GM23248 (cell line): ENCODE data around the gene FAM90A1.
"Not testable (repeated sequence)": the region's sequence is repeated elsewhere in the genome, so short reads cannot be mapped to it uniquely, and the experiment has no call there.

Experiments
- EZH2 ChIP-seq: fragments of 200-600 bp; sonication (generic); IDR thresholded peaks from 2 replicates; pipeline ENCODE4 v1.6.1; 2018; ENCODE audit warnings: antibody characterized with exemption, mild to moderate bottlenecking; ENCODE audit not compliant: insufficient read depth, poor library complexity, severe bottlenecking
- EZH2phosphoT487 ChIP-seq: fragments of 200-600 bp; sonication (generic); IDR thresholded peaks from 2 replicates; pipeline ENCODE4 v1.6.1; 2018; ENCODE audit warnings: antibody characterized with exemption, moderate library complexity, mild to moderate bottlenecking, low read depth; ENCODE audit not compliant: insufficient read depth

GRCh38 chr12:8251616-8252015 lies 24.2 kb upstream of the FAM90A1 start:
- not testable (repeated sequence) for TF ChIP-seq EZH2, EZH2phosphoT487
